HFFc6 (cell line): Measurements from ENCODE around the gene FERMT3. TPM values are rescaled to one million over a fixed set of nuclear protein-coding genes. Genes with fewer than 3 reads are reported as not detected.

Source experiments
- DNase-seq: peaks from one replicate; pipeline ENCODE4 v3.0.0-alpha.2; 2018
- H3K27ac Mint-ChIP-seq: 2 replicates; pipeline ENCODE4 v1.8.0; 2020; ENCODE audit warnings: mild to moderate bottlenecking, mixed read lengths
- H3K27me3 Mint-ChIP-seq: 2 replicates; pipeline ENCODE4 v1.8.0; 2021; ENCODE audit warnings: mild to moderate bottlenecking, moderate library complexity, mixed read lengths; ENCODE audit not compliant: insufficient read depth
- H3K36me3 Mint-ChIP-seq: 2 replicates; pipeline ENCODE4 v1.8.0; 2021; ENCODE audit warnings: low read depth, mixed read lengths
- H3K4me1 Mint-ChIP-seq: 2 replicates; pipeline ENCODE4 v1.8.0; 2020; ENCODE audit warnings: low read depth, mixed read lengths
- H3K4me3 Mint-ChIP-seq: 2 replicates; pipeline ENCODE4 v1.8.0; 2020; ENCODE audit warnings: mild to moderate bottlenecking, moderate library complexity, mixed read lengths
- H3K9me3 Mint-ChIP-seq: 2 replicates; pipeline ENCODE4 v1.8.0; 2020; ENCODE audit warnings: mild to moderate bottlenecking, mixed read lengths
- total RNA-seq, 6 experiments: library from RNA; stranded (reverse); fragmentation: NEBNext Ultra II Directional; extraction: Animal tissue kit (Norgen Biotek cat#: 25700); gene quantifications; 2 replicates in 1 of 6; 3 replicates in 5 of 6; pipeline ENCODE4 v1.2.3, GENCODE V29; 2021
- TF ChIP-seq, protein P1 (sequence below): fragments of 200-600 bp; sonication (generic); IDR thresholded peaks from 2 replicates; pipeline ENCODE4 v1.5.0; 2021; ENCODE audit warnings: antibody characterized with exemption, mild to moderate bottlenecking

The FERMT3 gene
- total RNA-seq, 6 experiments from 2014 or later: 1.2 to 2.8 (median 1.7) TPM

GRCh38 chr11:64226507-64227051 is 20.1 kb downstream of the FERMT3 start:
- Mint-ChIP-seq H3K4me3 (peak overlapping the region; percentile 87), H3K4me1 (peaks cover 35% of the 10 kb centered on the region), H3K27me3 (no peaks in the 10 kb centered on the region; the same call in 1 of the 2 replicates), H3K27ac (peak overlapping the region; percentile 59), H3K9me3 (no peaks in the 10 kb centered on the region), H3K36me3 (no peaks in the 10 kb centered on the region; the same call in 1 of the 2 replicates)
- DNase-seq: no peak
- TF ChIP-seq, protein P1, sequence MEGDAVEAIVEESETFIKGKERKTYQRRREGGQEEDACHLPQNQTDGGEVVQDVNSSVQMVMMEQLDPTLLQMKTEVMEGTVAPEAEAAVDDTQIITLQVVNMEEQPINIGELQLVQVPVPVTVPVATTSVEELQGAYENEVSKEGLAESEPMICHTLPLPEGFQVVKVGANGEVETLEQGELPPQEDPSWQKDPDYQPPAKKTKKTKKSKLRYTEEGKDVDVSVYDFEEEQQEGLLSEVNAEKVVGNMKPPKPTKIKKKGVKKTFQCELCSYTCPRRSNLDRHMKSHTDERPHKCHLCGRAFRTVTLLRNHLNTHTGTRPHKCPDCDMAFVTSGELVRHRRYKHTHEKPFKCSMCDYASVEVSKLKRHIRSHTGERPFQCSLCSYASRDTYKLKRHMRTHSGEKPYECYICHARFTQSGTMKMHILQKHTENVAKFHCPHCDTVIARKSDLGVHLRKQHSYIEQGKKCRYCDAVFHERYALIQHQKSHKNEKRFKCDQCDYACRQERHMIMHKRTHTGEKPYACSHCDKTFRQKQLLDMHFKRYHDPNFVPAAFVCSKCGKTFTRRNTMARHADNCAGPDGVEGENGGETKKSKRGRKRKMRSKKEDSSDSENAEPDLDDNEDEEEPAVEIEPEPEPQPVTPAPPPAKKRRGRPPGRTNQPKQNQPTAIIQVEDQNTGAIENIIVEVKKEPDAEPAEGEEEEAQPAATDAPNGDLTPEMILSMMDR: no peak

- Mint-ChIP-seq H3K27ac (peak overlapping the region; percentile 48; the same call in 1 of the 2 replicates), H3K4me3 (peak overlapping the region; percentile 87), H3K36me3 (no peaks in the 10 kb centered on the region; the same call in 1 of the 2 replicates), H3K27me3 (no peaks in the 10 kb centered on the region; the same call in 1 of the 2 replicates), H3K4me1 (peaks cover 40% of the 10 kb centered on the region), H3K9me3 (no peaks in the 10 kb centered on the region)
- DNase-seq: no peak
- TF ChIP-seq, protein P1: no peak
Observed at GRCh38 chr11:64227405-64227956, 21.0 kb downstream of the FERMT3 start.

GRCh38 chr11:64229090-64229743 is 22.7 kb downstream of the FERMT3 start:
- Mint-ChIP-seq H3K9me3 (no peaks in the 10 kb centered on the region), H3K27ac (no peak overlapping the region; the same call in 1 of the 2 replicates), H3K4me1 (peaks cover 35% of the 10 kb centered on the region), H3K27me3 (no peaks in the 10 kb centered on the region; the same call in 1 of the 2 replicates), H3K4me3 (peak overlapping the region; percentile 86; the same call in 1 of the 2 replicates), H3K36me3 (no peaks in the 10 kb centered on the region; the same call in 1 of the 2 replicates)
- TF ChIP-seq, protein P1: no peak
- no peak for DNase-seq

- peak overlapping the region; percentile 69; the same call in 1 of the 2 replicates for H3K27ac Mint-ChIP-seq
- TF ChIP-seq, protein P1: no peak
- H3K27me3 Mint-ChIP-seq: no peaks in the 10 kb centered on the region; the same call in 1 of the 2 replicates
- H3K4me3 Mint-ChIP-seq: peak overlapping the region; percentile 86
- H3K9me3 Mint-ChIP-seq: no peaks in the 10 kb centered on the region
- H3K36me3 Mint-ChIP-seq: no peaks in the 10 kb centered on the region; the same call in 1 of the 2 replicates
- H3K4me1 Mint-ChIP-seq: peaks cover 34% of the 10 kb centered on the region
- no peak for DNase-seq
Observed at GRCh38 chr11:64229744-64230170, 23.2 kb downstream of the FERMT3 start.

DNA sequence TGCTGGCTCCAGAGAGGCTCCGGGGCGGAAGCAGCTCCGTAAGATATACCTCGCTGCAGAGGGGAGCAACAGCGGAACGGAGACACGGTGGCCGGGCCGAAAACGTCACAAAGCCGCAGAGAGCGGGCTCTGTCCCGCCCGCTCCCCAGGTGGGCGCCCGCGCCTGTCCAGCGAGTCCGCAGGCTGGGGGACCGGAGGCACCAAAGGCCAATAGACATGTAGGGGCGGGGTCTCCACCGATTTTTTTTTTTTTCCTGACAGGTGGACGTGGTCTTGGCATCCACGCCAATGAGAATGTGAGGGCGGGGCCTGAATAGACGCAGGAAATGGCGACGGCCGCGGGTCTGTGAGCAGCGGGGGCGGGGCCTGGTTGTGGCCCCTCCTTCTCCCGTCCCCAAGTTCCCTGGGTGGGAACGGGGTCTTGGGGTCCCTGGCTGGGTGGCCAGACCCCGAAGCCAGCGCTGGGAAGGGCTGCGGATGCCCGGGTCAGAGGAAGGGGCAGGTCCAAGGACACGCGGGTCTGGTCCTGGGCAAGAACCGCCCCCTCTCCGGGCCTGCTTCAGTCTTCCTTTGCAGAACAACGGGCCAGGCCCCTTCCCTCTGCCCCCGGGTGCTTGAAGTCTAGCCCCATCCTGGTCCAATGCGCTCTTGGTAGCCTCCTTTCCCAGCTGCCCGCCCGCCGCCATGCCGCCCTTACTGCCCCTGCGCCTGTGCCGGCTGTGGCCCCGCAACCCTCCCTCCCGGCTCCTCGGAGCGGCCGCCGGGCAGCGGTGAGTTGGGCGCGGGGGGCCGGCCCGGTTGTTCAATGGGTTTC is 23.9 kb downstream of the FERMT3 start, which contains the start of gene DNAJC4:
DNAJC4 (plus strand) TSS at position 378 of the 814 bp plus-strand sequence; CDS start at position 685, 307 bp downstream.
- H3K4me1 Mint-ChIP-seq: peaks cover 31% of the 10 kb centered on the region
- no peaks in the 10 kb centered on the region for H3K9me3 Mint-ChIP-seq
- peak within 1 kb of the TSS; percentile 86 for H3K4me3 Mint-ChIP-seq
- no peaks in the 10 kb centered on the region for H3K36me3 Mint-ChIP-seq
- DNase-seq: peak; percentile 67
- H3K27me3 Mint-ChIP-seq: no peaks in the 10 kb centered on the region; the same call in 1 of the 2 replicates
- TF ChIP-seq, protein P1: no peak
- H3K27ac Mint-ChIP-seq: peak within 1 kb of the TSS; percentile 69
